K562 (cell line): Measurements from ENCODE around the gene EHD2. TPM values are rescaled to one million over a fixed set of nuclear protein-coding genes. Genes with fewer than 3 reads are reported as not detected.

Source experiments
- CHAMP1 ChIP-seq: fragments of 450-650 bp; IDR thresholded peaks from 2 replicates; pipeline ENCODE4 v1.6.1; 2016; ENCODE audit warnings: mild to moderate bottlenecking
- HSF4 ChIP-seq: fragments of 250-450 bp; sonication (Bioruptor Pico); IDR thresholded peaks from 2 replicates; pipeline ENCODE4 v2.1.2; 2022; ENCODE audit warnings: mild to moderate bottlenecking, moderate library complexity, borderline replicate concordance
- IRF1 ChIP-seq: sonication (generic); formaldehyde crosslinking; IDR thresholded peaks from 2 replicates; pipeline ENCODE4 v1.8.0; 2022; ENCODE audit warnings: missing genetic modification reagents, mild to moderate bottlenecking, borderline replicate concordance
- KDM5B ChIP-seq: fragments of 200-600 bp; sonication (generic); IDR thresholded peaks from 2 replicates; pipeline ENCODE4 v1.6.1; 2012; ENCODE audit warnings: low read depth, mild to moderate bottlenecking, moderate library complexity, low read length, control low read depth, inconsistent platforms; ENCODE audit not compliant: insufficient replicate concordance
- MCM2 ChIP-seq: fragments of 450-650 bp; IDR thresholded peaks from 2 replicates; pipeline ENCODE4 v1.6.1; 2017; ENCODE audit warnings: low read depth, mild to moderate bottlenecking
- NFE2L1 ChIP-seq: fragments of 450-650 bp; IDR thresholded peaks from 2 replicates; pipeline ENCODE4 v1.6.1; 2016; ENCODE audit warnings: missing genetic modification characterization, low read depth, mild to moderate bottlenecking, missing compliant biosample characterization, moderate library complexity, borderline replicate concordance
- NKRF ChIP-seq: fragments of 450-650 bp; IDR thresholded peaks from 2 replicates; pipeline ENCODE4 v1.6.1; 2016; ENCODE audit warnings: borderline replicate concordance
- PYGO2 ChIP-seq: fragments of 450-650 bp; IDR thresholded peaks from 2 replicates; pipeline ENCODE4 v1.6.1; 2016; ENCODE audit warnings: mild to moderate bottlenecking, missing genetic modification characterization, moderate library complexity, missing compliant biosample characterization
- SMAD4 ChIP-seq: fragments of 250-450 bp; sonication (Bioruptor Pico); conservative IDR thresholded peaks from 2 replicates; pipeline ENCODE4 v1.8.0; 2021; ENCODE audit warnings: inconsistent platforms, mild to moderate bottlenecking, moderate library complexity
- SRSF9 ChIP-seq: fragments of 200-400 bp; formaldehyde crosslinking; IDR thresholded peaks from 2 replicates; pipeline ENCODE4 v1.6.1; 2017; ENCODE audit warnings: low read depth, low read length, borderline replicate concordance
- TAF9B ChIP-seq: fragments of 450-650 bp; IDR thresholded peaks from 2 replicates; pipeline ENCODE4 v1.6.1; 2018; ENCODE audit warnings: mild to moderate bottlenecking; ENCODE audit not compliant: partially characterized antibody
- TCF15 ChIP-seq: fragments of 250-450 bp; sonication (Bioruptor Pico); IDR thresholded peaks from 2 replicates; pipeline ENCODE4 v1.8.0; 2022; ENCODE audit warnings: moderate library complexity, mild to moderate bottlenecking, inconsistent platforms
- ZKSCAN1 ChIP-seq: fragments of 150-350 bp; IDR thresholded peaks from 2 replicates; pipeline ENCODE4 v1.6.1; 2016; ENCODE audit warnings: low read depth, low read length
- ZNF277 ChIP-seq: fragments of 250-450 bp; sonication (Bioruptor Pico); IDR thresholded peaks from 2 replicates; pipeline ENCODE4 v1.8.0; 2022; ENCODE audit warnings: inconsistent platforms, mild to moderate bottlenecking, moderate library complexity, borderline replicate concordance
- ZNF518B ChIP-seq: fragments of 250-450 bp; sonication (Bioruptor Pico); IDR thresholded peaks from 2 replicates; pipeline ENCODE4 v1.5.0; 2021; ENCODE audit warnings: mild to moderate bottlenecking, moderate library complexity
- polyA plus RNA-seq, 8 experiments: library from polyadenylated mRNA; depleted of rRNA in 4 of 8; stranded (reverse) in 5 of 8; unstranded in 3 of 8; fragments of >200 nt; fragmentation: Nextera tagmentation in 2 of 8; fragmentation: Illumina TruSeq in 1 of 8; extraction: Ambion mirVana in 2 of 8; extraction: Trizol in 1 of 8; gene quantifications; 2 replicates each; pipeline versions ENCODE4 v1.2.1 to v1.2.3, GENCODE V29; 2011 to 2014; ENCODE audit warnings: inconsistent platforms in 1 of 8, missing spikeins in 1 of 8
- total RNA-seq, 7 experiments: library from RNA; depleted of rRNA in 6 of 7; stranded (reverse); fragments of >200 nt in 6 of 7; fragmentation: Illumina TruSeq in 2 of 7; extraction: Trizol in 2 of 7; gene quantifications; 2 replicates each; pipeline versions ENCODE4 v1.2.1 to v1.2.3, GENCODE V29; 2011 to 2021; ENCODE audit warnings: low replicate concordance in 1 of 7

Gene EHD2
- total and polyA plus RNA-seq, 9 of the 15 experiments (the other 6 are each of a cell fraction or from before 2014, with no cell fraction given): 1.7 to 32.2 (median 3.0) TPM

GRCh38 chr19:47697863-47698609 lies 15.2 kb upstream of the EHD2 start (continued):
- TF ChIP-seq NKRF (no peak), HSF4 (CRISPR knock-in tag) (no peak), KDM5B (no peak), MCM2 (no peak), ZKSCAN1 (no peak), IRF1 (CRISPR knock-in tag) (no peak), PYGO2 (tag) (no peak), TAF9B (no peak), ZNF518B (CRISPR knock-in tag) (no peak), ZNF277 (CRISPR knock-in tag) (no peak), CHAMP1 (no peak), TCF15 (no peak), SMAD4 (CRISPR knock-in tag) (0 out of 2 replicates have a peak, but pooled peaks have one; percentile 38), SRSF9 (no peak), NFE2L1 (tag) (no peak)
